NCI-H2227 (cell line): Measurements from ENCODE around the gene KIFC3.

Experiments
- DNase-seq: peaks from one replicate; lab custom pipeline; 2025; ENCODE audit not compliant: unreplicated experiment; lab: John Stamatoyannopoulos, UW

KIFC3 gene

GRCh38 chr16:57769541-57770145, 32.6 kb downstream of the KIFC3 start:
- DNase-seq = no peak

DNA sequence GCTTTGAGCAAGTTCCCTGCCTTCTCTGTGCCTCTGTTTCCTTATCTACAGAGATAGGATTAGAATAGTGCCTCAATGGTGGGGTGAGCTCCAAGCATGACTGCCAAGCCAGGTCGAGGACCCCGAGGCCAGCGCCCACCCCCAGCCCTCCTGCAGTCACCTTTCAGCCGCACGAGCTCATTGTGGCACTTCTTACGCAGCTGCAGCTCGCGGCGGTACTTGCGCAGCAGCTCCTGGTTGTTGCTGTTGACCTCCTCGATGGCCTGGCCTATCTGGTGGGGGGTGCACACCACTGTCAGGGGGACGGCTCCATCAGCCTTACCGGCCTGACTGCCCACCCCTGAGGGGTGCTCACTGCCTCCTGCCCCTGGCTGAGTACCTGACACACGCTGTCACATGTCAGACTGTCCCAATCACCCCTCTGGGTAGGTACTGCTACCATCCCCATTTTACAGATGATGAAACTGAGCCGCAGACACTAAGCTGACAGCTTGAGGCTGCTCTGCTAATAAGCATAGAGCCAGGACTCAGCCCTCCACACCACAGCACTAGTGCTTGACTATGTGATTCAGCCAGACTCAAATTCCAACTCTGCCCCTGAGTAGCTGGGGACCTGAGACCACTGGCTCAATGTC, 35.5 kb downstream of the KIFC3 start:
- DNase-seq = no peak

GRCh38 chr16:57765160-57765728, 37.0 kb downstream of the KIFC3 start:
- DNase-seq = no peak

- DNase-seq = no peak
Observed at GRCh38 chr16:57764341-57765159, 37.7 kb downstream of the KIFC3 start.

DNA sequence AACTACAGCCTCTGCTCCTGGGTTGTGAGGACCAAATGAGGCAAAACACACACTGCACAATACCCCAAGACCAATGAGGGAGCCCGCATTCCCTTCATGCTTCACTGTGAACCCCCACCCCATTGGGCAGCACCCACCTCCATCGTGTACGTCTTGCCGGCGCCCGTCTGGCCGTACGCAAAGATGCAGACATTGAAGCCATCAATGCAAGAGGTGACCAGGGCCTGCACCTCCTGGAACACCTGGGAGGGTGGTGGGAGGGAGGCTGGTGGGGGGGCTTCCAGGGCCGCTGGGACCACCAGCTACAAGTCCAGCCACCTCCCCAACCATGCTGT, 38.3 kb downstream of the KIFC3 start:
- DNase-seq = no peak

GRCh38 chr16:57763285-57764005, 38.8 kb downstream of the KIFC3 start:
- no peak for DNase-seq

- DNase-seq = no peak
Observed at GRCh38 chr16:57762365-57763040, 39.8 kb downstream of the KIFC3 start.

- no peak for DNase-seq
Observed at GRCh38 chr16:57761957-57762356, 40.3 kb downstream of the KIFC3 start.

GRCh38 chr16:57761301-57761700, 41.0 kb downstream of the KIFC3 start:
- DNase-seq = no peak

- DNase-seq = no peak
Observed at GRCh38 chr16:57760357-57761160, 41.7 kb downstream of the KIFC3 start.

DNA sequence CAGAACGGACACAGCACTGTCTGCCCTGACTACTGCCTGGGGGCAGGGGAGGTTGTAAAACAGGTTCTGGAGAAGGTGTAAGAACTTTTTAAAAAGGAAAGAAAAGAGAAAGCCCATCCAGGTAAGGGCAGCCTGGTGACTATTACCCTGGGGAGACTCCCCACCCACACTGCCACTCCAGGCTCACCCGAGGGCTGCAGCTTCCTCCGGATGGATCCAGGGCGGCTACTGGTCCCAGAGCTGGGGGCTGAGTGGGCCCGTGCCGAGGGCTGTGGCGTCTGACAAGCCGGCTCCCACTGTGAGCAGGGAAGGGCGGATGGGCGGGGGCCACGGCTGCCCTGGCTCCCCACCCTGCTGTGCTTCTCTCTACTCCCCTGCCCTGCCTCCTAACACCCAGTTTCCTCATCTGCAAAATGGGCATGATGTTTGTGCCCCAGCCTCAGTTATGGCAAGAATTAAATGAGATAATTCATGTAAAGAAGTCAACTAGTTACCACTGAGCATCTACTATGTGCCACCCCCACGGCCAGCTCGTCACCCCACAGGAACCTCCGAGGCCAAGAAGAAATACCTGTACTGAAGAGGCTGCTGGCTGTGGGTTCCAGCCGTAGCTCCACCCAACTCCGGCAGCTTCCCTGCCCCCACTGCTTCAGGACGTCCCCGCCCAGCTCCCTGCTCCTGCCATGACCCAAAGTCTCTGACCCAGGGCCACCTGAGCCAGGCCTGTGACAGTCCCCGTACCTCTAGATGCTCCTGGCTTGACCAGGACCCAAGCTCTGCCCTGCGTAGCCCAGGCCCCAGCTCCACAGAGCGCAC, 42.5 kb downstream of the KIFC3 start:
- DNase-seq = no peak

DNA sequence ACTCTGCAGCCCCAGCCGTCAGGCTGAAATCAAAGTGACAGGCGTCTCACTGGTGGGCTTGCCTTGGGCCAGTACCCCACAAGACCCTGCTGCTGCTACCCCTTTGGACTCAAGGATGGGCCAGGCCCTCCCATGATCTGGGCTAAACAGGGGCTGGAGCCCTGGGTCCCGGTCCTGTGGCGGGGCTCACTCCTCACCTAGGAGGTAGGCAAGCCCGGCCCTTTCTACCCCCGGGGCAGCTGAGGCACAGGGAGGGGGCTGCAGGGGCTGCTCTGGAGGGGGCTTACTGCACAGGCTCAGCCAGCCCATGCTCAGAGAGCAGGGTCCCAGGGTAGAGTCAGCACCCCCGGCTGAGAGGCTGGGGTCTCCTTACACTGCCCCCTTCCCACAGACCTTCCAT, 43.2 kb downstream of the KIFC3 start:
- DNase-seq = no peak

DNA sequence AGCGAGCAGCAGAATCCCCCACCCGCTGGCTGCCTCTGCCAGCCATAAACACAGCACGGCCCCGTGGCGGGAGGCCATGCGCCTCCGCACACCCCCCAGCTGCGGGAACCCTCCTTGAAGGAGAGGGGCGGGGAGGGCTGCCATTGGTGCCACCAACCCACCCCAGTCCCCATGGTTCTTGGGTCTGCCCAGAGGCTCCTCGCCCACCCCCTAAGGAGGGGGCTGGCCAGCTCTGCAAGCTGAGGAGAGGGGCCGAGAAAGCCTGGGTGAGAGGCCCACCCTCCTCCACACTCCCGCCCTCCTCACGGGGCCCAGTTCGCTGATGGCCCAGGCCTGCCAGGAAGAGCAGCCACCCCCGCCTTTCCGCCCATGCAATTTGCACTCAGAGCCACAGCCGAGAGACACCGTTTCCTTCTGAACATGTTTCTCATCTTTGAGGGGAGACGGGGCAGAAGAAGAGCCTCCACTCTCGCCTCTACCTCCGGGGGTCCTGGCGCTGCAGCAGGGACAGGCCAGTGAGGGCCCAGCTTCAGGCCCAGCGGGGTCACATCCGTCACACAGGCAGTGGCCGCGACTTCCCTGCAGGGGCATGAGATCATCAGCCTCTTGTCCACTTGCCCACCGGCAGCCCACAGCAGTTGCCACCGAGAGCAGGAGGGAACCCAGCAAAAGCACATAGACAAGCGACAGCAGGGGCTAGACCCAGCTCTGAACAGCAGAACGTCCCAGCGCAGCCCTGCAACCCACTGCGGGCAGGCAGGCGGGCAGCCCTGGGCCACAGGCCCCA, 43.8 kb downstream of the KIFC3 start:
- DNase-seq = no peak

GRCh38 chr16:57757883-57758282, 44.4 kb downstream of the KIFC3 start:
- no peak for DNase-seq

DNA sequence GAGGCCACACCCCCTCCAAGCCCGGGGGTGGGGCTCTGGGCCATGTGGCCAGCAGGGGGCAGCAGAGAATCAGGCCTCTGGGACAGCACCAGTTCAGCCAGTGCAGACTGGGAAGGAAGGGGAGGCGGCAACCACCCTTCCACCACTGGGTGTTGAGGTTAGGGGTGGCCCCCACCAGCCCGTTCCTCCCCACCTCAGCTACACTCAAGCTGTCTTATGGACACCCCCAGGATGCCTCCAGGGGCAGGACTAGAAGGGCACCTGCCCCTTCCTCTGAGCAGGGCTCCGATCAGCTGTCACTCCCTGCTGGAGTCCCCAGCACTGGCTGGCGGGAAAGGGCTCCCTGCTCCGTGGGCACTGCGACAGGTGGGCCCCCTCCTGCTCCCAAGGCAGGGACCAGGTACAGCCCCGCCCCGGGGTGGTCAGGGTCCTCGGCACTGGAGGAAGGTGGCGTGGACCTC, 44.9 kb downstream of the KIFC3 start:
- DNase-seq = peak; percentile 68

DNA sequence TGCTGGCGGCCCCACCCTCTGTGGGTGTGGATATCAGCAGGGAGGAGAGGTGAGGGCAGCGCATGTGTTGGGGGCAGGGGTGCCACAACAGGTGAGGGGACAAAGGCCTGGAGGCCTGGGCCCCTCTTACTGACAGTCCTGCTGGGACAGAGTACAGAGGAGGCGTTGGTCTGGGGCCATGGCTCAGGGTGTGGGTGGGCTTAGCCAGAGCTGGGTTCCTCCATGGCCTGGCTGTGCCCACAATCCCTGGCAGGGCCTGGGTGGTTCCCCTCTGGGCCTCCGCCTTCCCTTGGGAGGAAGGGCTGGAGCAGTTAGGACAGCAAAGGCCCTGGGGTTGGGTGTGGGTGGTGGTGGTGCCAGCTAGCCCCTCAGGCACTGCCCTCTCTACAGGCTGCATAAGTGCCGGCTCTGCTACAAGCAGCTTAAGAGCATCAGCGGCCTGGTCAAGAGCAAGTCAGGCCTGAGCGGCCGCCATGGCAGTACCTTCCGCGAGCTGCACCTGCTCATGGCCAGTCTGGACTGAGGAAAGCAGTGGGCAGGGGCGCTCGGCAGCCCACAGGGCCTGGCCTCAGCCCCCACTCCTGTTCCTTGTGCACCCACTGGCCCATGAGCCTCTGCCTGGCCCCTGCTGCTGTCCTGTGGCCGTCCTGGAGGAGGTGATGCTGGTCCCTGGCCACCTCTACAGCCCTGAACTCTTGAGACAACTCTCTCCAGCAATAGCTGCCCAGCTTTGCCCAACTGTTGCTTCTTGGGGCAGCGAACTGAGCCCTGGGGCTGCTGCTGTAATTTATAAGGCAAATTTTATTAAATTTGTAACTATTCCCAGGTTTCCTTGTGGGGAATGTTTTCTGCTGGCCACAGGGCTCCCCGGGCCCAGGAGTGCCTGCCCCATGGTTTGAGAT, 45.6 kb downstream of the KIFC3 start:
- no peak for DNase-seq

DNA sequence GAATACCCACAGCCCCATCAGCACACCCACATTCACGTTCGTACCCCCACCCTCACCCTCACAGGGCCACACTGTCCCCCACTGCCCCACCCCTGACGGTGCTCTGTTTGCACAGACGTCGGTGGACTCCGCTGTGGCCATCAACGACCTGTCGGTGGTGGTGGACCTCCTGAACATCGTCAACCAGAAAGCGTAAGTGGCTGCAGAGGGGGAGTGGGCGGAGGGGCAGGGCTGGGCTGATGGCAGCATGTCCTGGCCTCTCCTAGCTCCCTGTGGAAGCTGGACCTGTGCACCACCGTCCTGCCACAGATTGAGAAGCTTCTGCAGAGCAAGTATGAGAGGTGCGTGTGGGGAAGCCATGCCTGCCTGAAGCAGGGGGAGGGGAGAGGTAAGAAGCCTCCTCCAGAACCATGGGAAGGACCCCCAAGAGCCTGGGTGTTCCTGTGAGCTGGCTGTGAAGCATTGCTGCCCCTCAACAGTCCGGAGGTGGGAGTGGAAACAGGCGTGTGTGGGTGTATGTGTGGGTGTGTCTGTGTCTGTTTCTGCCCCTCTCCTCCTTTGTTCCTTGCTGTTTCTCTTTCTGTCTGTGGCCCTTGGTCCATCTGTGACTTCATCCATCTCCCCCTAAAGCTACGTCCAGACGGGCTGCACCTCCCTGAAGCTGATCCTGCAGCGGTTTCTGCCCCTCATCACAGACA, 46.4 kb downstream of the KIFC3 start:
- DNase-seq = no peak
